ENCODE measurements around the gene KRT79. TPM values are rescaled to one million over a fixed set of nuclear protein-coding genes. Genes with fewer than 3 reads are reported as not detected.

The KRT79 gene
- total RNA-seq, 1 experiment from 2014 or later: not detected

DNA sequence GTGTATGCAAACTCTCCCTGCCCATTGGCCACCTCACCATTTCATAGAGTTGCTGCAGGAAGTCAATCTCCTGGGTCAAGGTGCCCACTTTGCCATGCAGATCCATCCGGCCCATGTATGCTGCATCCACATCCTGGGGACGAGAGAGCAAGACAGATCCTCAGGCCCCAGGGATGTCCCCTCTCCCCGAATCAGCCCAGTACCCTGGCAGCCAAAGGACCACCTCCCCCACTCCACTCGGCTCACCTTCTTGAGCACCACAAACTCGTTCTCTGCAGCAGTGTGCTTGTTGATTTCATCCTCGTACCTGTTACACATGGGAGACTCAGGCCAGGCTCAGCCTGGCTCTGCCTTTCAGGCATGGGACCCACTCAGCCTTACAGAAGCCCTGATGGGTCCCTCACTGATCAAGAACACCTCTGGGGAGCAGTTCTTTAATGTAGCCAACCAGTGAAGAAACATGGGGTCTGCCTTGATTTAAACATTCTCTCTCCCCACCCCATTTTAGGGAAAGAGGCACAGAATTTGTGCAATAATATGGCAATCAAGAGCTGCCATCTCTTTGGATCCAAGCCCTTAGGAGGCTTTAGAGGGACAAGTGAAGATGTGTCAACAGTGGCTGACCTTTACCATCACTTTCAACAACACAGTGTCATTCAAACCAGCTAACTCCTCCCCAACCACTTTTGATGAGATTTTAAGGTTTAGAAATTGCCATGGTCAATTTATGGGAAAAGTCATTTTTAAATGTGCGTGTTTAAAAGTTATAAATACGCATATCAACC lies 3.9 kb downstream of the KRT79 start:
- intact Hi-C loops (cut with micrococcal nuclease; ENCODE audit: unreplicated experiment): no loop called here
- ChIA-PET POLR2A (no interaction called here), CTCF (no interaction called here)
- Histone ChIP-seq H3K4me3 (ENCODE audit: low read depth in 2 of 2, low read length in 2 of 2) (no peak overlapping the region), H3K27ac (ENCODE audit: low read length) (no peak overlapping the region), H3K27me3 (ENCODE audit: control insufficient read depth, insufficient read depth, low read length) (no peaks in the 10 kb centered on the region), H3K9me3 (ENCODE audit: control insufficient read depth, insufficient read depth, low read depth, low read length) (no peaks in the 10 kb centered on the region), H3K36me3 (ENCODE audit: control insufficient read depth, insufficient read depth, low read length) (no peaks in the 10 kb centered on the region), H3K4me1 (ENCODE audit: control insufficient read depth, insufficient read depth, low read length) (no peaks in the 10 kb centered on the region)
- ATAC-seq (no peak), DNase-seq (ENCODE audit: low read depth, low spot score) (no peak)
- in situ Hi-C loops (cut with HindIII; ENCODE audit: low pct_unique_long_range_greater_than_20kb, low sequenced_read_pairs): no loop called here
- TF ChIP-seq POLR2AphosphoS5 (IDR thresholded peaks at IDR 0.05; ENCODE audit: low read depth, low read length) (no peak), SIN3A (IDR thresholded peaks at IDR 0.05; ENCODE audit: borderline replicate concordance, insufficient read depth, low read depth, low read length) (no peak), TCF7L2 (IDR thresholded peaks at IDR 0.05; ENCODE audit: low read depth, low read length) (no peak)
- TF ChIP-seq, protein P1, sequence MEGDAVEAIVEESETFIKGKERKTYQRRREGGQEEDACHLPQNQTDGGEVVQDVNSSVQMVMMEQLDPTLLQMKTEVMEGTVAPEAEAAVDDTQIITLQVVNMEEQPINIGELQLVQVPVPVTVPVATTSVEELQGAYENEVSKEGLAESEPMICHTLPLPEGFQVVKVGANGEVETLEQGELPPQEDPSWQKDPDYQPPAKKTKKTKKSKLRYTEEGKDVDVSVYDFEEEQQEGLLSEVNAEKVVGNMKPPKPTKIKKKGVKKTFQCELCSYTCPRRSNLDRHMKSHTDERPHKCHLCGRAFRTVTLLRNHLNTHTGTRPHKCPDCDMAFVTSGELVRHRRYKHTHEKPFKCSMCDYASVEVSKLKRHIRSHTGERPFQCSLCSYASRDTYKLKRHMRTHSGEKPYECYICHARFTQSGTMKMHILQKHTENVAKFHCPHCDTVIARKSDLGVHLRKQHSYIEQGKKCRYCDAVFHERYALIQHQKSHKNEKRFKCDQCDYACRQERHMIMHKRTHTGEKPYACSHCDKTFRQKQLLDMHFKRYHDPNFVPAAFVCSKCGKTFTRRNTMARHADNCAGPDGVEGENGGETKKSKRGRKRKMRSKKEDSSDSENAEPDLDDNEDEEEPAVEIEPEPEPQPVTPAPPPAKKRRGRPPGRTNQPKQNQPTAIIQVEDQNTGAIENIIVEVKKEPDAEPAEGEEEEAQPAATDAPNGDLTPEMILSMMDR (IDR thresholded peaks at IDR 0.05): no peak
- TF ChIP-seq, protein P2, sequence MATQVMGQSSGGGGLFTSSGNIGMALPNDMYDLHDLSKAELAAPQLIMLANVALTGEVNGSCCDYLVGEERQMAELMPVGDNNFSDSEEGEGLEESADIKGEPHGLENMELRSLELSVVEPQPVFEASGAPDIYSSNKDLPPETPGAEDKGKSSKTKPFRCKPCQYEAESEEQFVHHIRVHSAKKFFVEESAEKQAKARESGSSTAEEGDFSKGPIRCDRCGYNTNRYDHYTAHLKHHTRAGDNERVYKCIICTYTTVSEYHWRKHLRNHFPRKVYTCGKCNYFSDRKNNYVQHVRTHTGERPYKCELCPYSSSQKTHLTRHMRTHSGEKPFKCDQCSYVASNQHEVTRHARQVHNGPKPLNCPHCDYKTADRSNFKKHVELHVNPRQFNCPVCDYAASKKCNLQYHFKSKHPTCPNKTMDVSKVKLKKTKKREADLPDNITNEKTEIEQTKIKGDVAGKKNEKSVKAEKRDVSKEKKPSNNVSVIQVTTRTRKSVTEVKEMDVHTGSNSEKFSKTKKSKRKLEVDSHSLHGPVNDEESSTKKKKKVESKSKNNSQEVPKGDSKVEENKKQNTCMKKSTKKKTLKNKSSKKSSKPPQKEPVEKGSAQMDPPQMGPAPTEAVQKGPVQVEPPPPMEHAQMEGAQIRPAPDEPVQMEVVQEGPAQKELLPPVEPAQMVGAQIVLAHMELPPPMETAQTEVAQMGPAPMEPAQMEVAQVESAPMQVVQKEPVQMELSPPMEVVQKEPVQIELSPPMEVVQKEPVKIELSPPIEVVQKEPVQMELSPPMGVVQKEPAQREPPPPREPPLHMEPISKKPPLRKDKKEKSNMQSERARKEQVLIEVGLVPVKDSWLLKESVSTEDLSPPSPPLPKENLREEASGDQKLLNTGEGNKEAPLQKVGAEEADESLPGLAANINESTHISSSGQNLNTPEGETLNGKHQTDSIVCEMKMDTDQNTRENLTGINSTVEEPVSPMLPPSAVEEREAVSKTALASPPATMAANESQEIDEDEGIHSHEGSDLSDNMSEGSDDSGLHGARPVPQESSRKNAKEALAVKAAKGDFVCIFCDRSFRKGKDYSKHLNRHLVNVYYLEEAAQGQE (IDR thresholded peaks at IDR 0.05; ENCODE audit: insufficient read depth in 1 of 2, low read depth in 2 of 2, low read length in 1 of 2): no peak
- BruUV-seq (replicated peaks): no TSS peak

DNA sequence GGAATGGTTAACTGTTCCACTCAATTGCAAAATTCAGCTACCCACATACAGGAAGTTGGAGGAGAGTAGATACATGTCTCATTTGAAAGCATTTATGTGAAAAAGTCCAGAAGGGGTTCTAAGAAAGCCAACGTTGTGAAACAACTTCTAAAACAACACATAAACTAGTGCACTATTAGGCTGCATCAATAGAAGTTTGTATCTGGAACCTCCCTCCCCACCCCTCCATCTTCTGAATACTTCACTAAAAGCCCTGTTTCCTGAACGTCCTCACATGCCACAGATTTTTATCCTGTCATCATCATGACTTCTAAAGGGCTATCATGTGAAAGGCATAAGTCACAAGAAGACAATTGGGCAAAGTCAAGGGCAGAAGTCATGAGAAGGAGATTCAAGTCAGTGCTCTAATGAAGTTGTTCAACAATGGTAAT lies 5.5 kb downstream of the KRT79 start:
- intact Hi-C loops (cut with micrococcal nuclease; ENCODE audit: unreplicated experiment): no loop called here
- POLR2A ChIA-PET: interaction anchor here (0.9 kb wide), 1 partner anchor 12 kb away, joined by 3 read pairs; no protein-coding TSS in a partner anchor
- Histone ChIP-seq H3K4me1 (ENCODE audit: control insufficient read depth, insufficient read depth, low read length) (no peaks in the 10 kb centered on the region), H3K27ac (ENCODE audit: low read length) (no peak overlapping the region), H3K27me3 (ENCODE audit: control insufficient read depth, insufficient read depth, low read length) (no peaks in the 10 kb centered on the region), H3K36me3 (ENCODE audit: control insufficient read depth, insufficient read depth, low read length) (no peaks in the 10 kb centered on the region), H3K9me3 (ENCODE audit: control insufficient read depth, insufficient read depth, low read depth, low read length) (no peaks in the 10 kb centered on the region), H3K4me3 (ENCODE audit: low read depth in 2 of 2, low read length in 2 of 2) (no peak overlapping the region)
- no peak for ATAC-seq
- in situ Hi-C loops (cut with HindIII; ENCODE audit: low pct_unique_long_range_greater_than_20kb, low sequenced_read_pairs): no loop called here
- CTCF ChIA-PET: no interaction called here
- TF ChIP-seq TCF7L2 (IDR thresholded peaks at IDR 0.05; ENCODE audit: low read depth, low read length) (no peak), POLR2AphosphoS5 (IDR thresholded peaks at IDR 0.05; ENCODE audit: low read depth, low read length) (no peak), SIN3A (IDR thresholded peaks at IDR 0.05; ENCODE audit: borderline replicate concordance, insufficient read depth, low read depth, low read length) (no peak)
- TF ChIP-seq, protein P1 (IDR thresholded peaks at IDR 0.05): no peak
- TF ChIP-seq, protein P2 (IDR thresholded peaks at IDR 0.05; ENCODE audit: insufficient read depth in 1 of 2, low read depth in 2 of 2, low read length in 1 of 2): no peak
- DNase-seq (ENCODE audit: low read depth, low spot score): no peak
- no TSS peak for BruUV-seq (replicated peaks)

All from Panc1 (cell line).